Tibial nerve (tissue), 4 donors: ENCODE results near the gene MAN2A2. TPM values are rescaled to one million over a fixed set of nuclear protein-coding genes. Genes with fewer than 3 reads are reported as not detected.
"Not testable (repeated sequence)": the region's sequence is repeated elsewhere in the genome, so short reads cannot be mapped to it uniquely, and the experiment has no call there.

Experiments used
- DNase-seq, 2 donors: peaks; one replicate each; pipeline ENCODE4 v3.0.0-alpha.2; 2019; ENCODE audit warnings: low spot score in 2 of 2
- H3K27ac ChIP-seq, 4 donors: fragments of 200-600 bp; sonication (generic) in 3 of 4; one replicate each; pipeline ENCODE4 v1.5.1; 2017 to 2019; ENCODE audit warnings: mild to moderate bottlenecking in 1 of 4
- H3K27me3 ChIP-seq, 2 donors: fragments of 200-600 bp; sonication (generic) in 1 of 2; one replicate each; pipeline versions ENCODE4 v1.5.1 to v1.6.0; 2017 to 2019
- H3K36me3 ChIP-seq, 3 donors: fragments of 200-600 bp; sonication (generic); one replicate each; pipeline ENCODE4 v1.5.1; 2018 to 2019
- H3K4me1 ChIP-seq, 4 donors: fragments of 200-600 bp; sonication (generic) in 3 of 4; one replicate each; pipeline ENCODE4 v1.5.1; 2017 to 2019
- H3K4me3 ChIP-seq, 4 donors: fragments of 200-600 bp; sonication (generic) in 3 of 4; one replicate each; pipeline ENCODE4 v1.5.1; 2017 to 2019; ENCODE audit warnings: mild to moderate bottlenecking in 1 of 4, moderate library complexity in 1 of 4
- H3K9me3 ChIP-seq, 4 donors: fragments of 200-600 bp; sonication (generic) in 3 of 4; one replicate each; pipeline ENCODE4 v1.5.1; 2017 to 2019
- CTCF ChIP-seq, 5 experiments: fragments of 200-600 bp in 3 of 5; fragments of 450-650 bp in 2 of 5; sonication (generic) in 3 of 5; IDR thresholded peaks; one replicate each; pipeline ENCODE4 v1.5.1; 2016 to 2019; ENCODE audit warnings: antibody characterized with exemption in 5 of 5, mild to moderate bottlenecking in 3 of 5, moderate library complexity in 2 of 5
- EP300 ChIP-seq, 2 donors: sonication (generic); formaldehyde crosslinking; IDR thresholded peaks; one replicate each; pipeline ENCODE4 v1.6.1; 2017; ENCODE audit warnings: antibody characterized with exemption in 2 of 2, mild to moderate bottlenecking in 1 of 2
- POLR2A ChIP-seq, 2 donors: fragments of 450-650 bp; IDR thresholded peaks; one replicate each; pipeline ENCODE4 v1.6.1; 2017; ENCODE audit warnings: antibody characterized with exemption in 2 of 2, mild to moderate bottlenecking in 2 of 2, moderate library complexity in 2 of 2
- WGBS, 2 donors: methylation state at CpG; one replicate each; pipeline ENCODE4 v1.1.5; 2018; 5-methylcytosine and 5-hydroxymethylcytosine counted together
- total RNA-seq, 4 donors: library from RNA; depleted of rRNA; stranded (reverse); fragments of >200 nt; gene quantifications; one replicate each; pipeline ENCODE4 v1.1.0, GENCODE V29; 2016

Gene MAN2A2
- total RNA-seq, 4 donors from 2014 or later, result 83.5 to 178 (median 128) TPM

GRCh38 chr15:90915808-90916440 lies 12.8 kb downstream of the MAN2A2 start:
- no peak for DNase-seq
- H3K4me3 ChIP-seq, result no peak overlapping the region
- peaks cover 18 to 100% (median 35%) of the 10 kb centered on the region in 3 donors for H3K36me3 ChIP-seq
- H3K9me3 ChIP-seq, result no peaks in the 10 kb centered on the region
- peaks cover 0 to 4% (median 0%) of the 10 kb centered on the region in 4 donors for H3K4me1 ChIP-seq
- 71 to 73% methylated on average over 18 to 25 of the region's 25 CpGs for WGBS, 2 donors
- TF ChIP-seq EP300 (IDR thresholded peaks at IDR 0.05) (no peak), CTCF (IDR thresholded peaks at IDR 0.05) (no peak), POLR2A (IDR thresholded peaks at IDR 0.05) (no peak)
- H3K27me3 ChIP-seq, result no peaks in the 10 kb centered on the region
- peak overlapping the region in 1 of 4 donors; percentile 28 for H3K27ac ChIP-seq

- no peak for TF ChIP-seq CTCF (IDR thresholded peaks at IDR 0.05)
- no peak for TF ChIP-seq EP300 (IDR thresholded peaks at IDR 0.05)
- TF ChIP-seq POLR2A (IDR thresholded peaks at IDR 0.05), result no peak
- Histone ChIP-seq H3K27me3 (no peaks in the 10 kb centered on the region), H3K4me3 (no peak overlapping the region), H3K9me3 (no peaks in the 10 kb centered on the region), H3K27ac (peak overlapping the region in 1 of 4 donors; percentile 28), H3K36me3 (peaks cover 14 to 100% (median 30%) of the 10 kb centered on the region in 3 donors), H3K4me1 (peaks cover 0 to 4% (median 0%) of the 10 kb centered on the region in 4 donors)
- no peak for DNase-seq
- 84 to 85% methylated on average over 11 of the region's 11 CpGs for WGBS, 2 donors
These were observed 13.4 kb downstream of the MAN2A2 start for GRCh38 chr15:90916461-90916860.

- 92 to 96% methylated on average over 12 of the region's 12 CpGs for WGBS, 2 donors
- no peak overlapping the region for H3K27ac ChIP-seq
- H3K4me1 ChIP-seq, result peaks cover 0 to 4% (median 0%) of the 10 kb centered on the region in 4 donors
- no peak for DNase-seq
- H3K27me3 ChIP-seq, result no peaks in the 10 kb centered on the region
- no peak overlapping the region for H3K4me3 ChIP-seq
- TF ChIP-seq EP300 (IDR thresholded peaks at IDR 0.05), result no peak
- TF ChIP-seq POLR2A (IDR thresholded peaks at IDR 0.05), result no peak
- no peak for TF ChIP-seq CTCF (IDR thresholded peaks at IDR 0.05)
- H3K9me3 ChIP-seq, result no peaks in the 10 kb centered on the region
- H3K36me3 ChIP-seq, result peaks cover 12 to 93% (median 21%) of the 10 kb centered on the region in 3 donors
These were observed 14.5 kb downstream of the MAN2A2 start for GRCh38 chr15:90917569-90917968.

GRCh38 chr15:90918034-90918788 lies 15.1 kb downstream of the MAN2A2 start:
- no peak for DNase-seq
- Histone ChIP-seq H3K4me1 (peaks cover 0 to 4% (median 0%) of the 10 kb centered on the region in 4 donors), H3K27ac (no peak overlapping the region), H3K9me3 (no peaks in the 10 kb centered on the region), H3K27me3 (no peaks in the 10 kb centered on the region), H3K36me3 (peaks cover 12 to 90% (median 14%) of the 10 kb centered on the region in 3 donors), H3K4me3 (no peak overlapping the region)
- WGBS, 2 donors, result 94 to 95% methylated on average over 23 of the region's 23 CpGs
- TF ChIP-seq POLR2A (IDR thresholded peaks at IDR 0.05), result no peak
- no peak for TF ChIP-seq EP300 (IDR thresholded peaks at IDR 0.05)

- 89 to 99% methylated on average over 5 to 6 of the region's 6 CpGs for WGBS, 2 donors
- Histone ChIP-seq H3K9me3 (no peaks in the 10 kb centered on the region), H3K27ac (no peak overlapping the region), H3K36me3 (peaks cover 11 to 90% (median 12%) of the 10 kb centered on the region in 3 donors), H3K4me1 (peaks cover 0 to 4% (median 0%) of the 10 kb centered on the region in 4 donors), H3K27me3 (no peaks in the 10 kb centered on the region), H3K4me3 (no peak overlapping the region)
- TF ChIP-seq POLR2A (IDR thresholded peaks at IDR 0.05), result no peak
- DNase-seq, result no peak
These were observed 15.7 kb downstream of the MAN2A2 start for GRCh38 chr15:90918835-90919234.

GRCh38 chr15:90921887-90922286 lies 18.8 kb downstream of the MAN2A2 start:
- Histone ChIP-seq H3K27me3 (no peaks in the 10 kb centered on the region), H3K27ac (no peak overlapping the region), H3K4me1 (no peaks in the 10 kb centered on the region), H3K9me3 (no peaks in the 10 kb centered on the region), H3K4me3 (no peak overlapping the region), H3K36me3 (peaks cover 8 to 63% (median 11%) of the 10 kb centered on the region in 3 donors)
- no peak for DNase-seq
- TF ChIP-seq EP300 (IDR thresholded peaks at IDR 0.05) (no peak), POLR2A (IDR thresholded peaks at IDR 0.05) (no peak), CTCF (IDR thresholded peaks at IDR 0.05) (no peak)
- WGBS, 2 donors, result 89 to 90% methylated on average over 4 of the region's 4 CpGs

- not testable (repeated sequence) for H3K27me3 ChIP-seq, H3K27ac ChIP-seq, H3K4me3 ChIP-seq, H3K9me3 ChIP-seq, DNase-seq, H3K4me1 ChIP-seq
- 87 to 88% methylated on average over 7 of the region's 7 CpGs for WGBS, 2 donors
- H3K36me3 ChIP-seq, result peaks cover 7 to 54% (median 11%) of the 10 kb centered on the region in 3 donors
These were observed 19.7 kb downstream of the MAN2A2 start for GRCh38 chr15:90922712-90923322.
